Measurements from ENCODE around the gene GDF7.

Gene GDF7

DNA sequence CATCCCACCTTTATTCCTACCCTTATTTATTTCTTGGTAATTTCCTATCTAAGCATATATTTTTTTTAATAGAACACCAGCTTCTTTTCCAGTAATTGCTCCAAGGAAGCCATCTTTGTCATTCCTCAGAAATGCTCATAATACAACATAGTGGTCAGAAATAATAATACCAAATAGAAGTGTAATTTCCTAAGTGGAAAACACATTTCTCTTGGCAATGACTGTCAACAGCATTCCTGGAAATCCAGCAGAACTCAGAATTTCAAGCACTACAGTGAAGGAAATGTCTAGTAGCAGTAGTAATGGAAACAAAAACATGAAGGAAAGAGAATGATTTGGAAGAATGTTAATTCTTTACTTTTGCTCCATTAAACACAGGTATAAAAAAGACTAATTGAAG is 56.6 kb downstream of the GDF7 start:
- TF ChIP-seq CREB1 (IDR thresholded peaks at IDR 0.05; ENCODE audit: low read depth) = no peak
- TF ChIP-seq NFIC (IDR thresholded peaks at IDR 0.05) = no peak
- no peak for TF ChIP-seq FOXM1 (IDR thresholded peaks at IDR 0.05; ENCODE audit: borderline replicate concordance, low read depth)
- TF ChIP-seq, protein P1, sequence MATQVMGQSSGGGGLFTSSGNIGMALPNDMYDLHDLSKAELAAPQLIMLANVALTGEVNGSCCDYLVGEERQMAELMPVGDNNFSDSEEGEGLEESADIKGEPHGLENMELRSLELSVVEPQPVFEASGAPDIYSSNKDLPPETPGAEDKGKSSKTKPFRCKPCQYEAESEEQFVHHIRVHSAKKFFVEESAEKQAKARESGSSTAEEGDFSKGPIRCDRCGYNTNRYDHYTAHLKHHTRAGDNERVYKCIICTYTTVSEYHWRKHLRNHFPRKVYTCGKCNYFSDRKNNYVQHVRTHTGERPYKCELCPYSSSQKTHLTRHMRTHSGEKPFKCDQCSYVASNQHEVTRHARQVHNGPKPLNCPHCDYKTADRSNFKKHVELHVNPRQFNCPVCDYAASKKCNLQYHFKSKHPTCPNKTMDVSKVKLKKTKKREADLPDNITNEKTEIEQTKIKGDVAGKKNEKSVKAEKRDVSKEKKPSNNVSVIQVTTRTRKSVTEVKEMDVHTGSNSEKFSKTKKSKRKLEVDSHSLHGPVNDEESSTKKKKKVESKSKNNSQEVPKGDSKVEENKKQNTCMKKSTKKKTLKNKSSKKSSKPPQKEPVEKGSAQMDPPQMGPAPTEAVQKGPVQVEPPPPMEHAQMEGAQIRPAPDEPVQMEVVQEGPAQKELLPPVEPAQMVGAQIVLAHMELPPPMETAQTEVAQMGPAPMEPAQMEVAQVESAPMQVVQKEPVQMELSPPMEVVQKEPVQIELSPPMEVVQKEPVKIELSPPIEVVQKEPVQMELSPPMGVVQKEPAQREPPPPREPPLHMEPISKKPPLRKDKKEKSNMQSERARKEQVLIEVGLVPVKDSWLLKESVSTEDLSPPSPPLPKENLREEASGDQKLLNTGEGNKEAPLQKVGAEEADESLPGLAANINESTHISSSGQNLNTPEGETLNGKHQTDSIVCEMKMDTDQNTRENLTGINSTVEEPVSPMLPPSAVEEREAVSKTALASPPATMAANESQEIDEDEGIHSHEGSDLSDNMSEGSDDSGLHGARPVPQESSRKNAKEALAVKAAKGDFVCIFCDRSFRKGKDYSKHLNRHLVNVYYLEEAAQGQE (IDR thresholded peaks at IDR 0.05; ENCODE audit: low read depth) = no peak
- TF ChIP-seq YY1 (IDR thresholded peaks at IDR 0.05; ENCODE audit: low read depth) = no peak
- no peak for TF ChIP-seq RAD21 (IDR thresholded peaks at IDR 0.05; ENCODE audit: low read depth)
- TF ChIP-seq TAF1 (IDR thresholded peaks at IDR 0.05; ENCODE audit: low read depth) = no peak
- no peak for TF ChIP-seq EP300 (IDR thresholded peaks at IDR 0.05; ENCODE audit: borderline replicate concordance)
- no peak for TF ChIP-seq TCF12 (IDR thresholded peaks at IDR 0.05; ENCODE audit: low read depth)
- TF ChIP-seq, protein P2, sequence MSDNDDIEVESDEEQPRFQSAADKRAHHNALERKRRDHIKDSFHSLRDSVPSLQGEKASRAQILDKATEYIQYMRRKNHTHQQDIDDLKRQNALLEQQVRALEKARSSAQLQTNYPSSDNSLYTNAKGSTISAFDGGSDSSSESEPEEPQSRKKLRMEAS (IDR thresholded peaks at IDR 0.05) = no peak
- TF ChIP-seq ZBTB7A (IDR thresholded peaks at IDR 0.05; ENCODE audit: low read depth) = no peak
- TF ChIP-seq, protein P3, sequence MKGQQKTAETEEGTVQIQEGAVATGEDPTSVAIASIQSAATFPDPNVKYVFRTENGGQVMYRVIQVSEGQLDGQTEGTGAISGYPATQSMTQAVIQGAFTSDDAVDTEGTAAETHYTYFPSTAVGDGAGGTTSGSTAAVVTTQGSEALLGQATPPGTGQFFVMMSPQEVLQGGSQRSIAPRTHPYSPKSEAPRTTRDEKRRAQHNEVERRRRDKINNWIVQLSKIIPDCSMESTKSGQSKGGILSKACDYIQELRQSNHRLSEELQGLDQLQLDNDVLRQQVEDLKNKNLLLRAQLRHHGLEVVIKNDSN (IDR thresholded peaks at IDR 0.05) = no peak
- TF ChIP-seq CEBPB (IDR thresholded peaks at IDR 0.05) = no peak
- TF ChIP-seq EGR1 (IDR thresholded peaks at IDR 0.05) = no peak
- TF ChIP-seq TEAD4 (IDR thresholded peaks at IDR 0.05) = no peak

- TF ChIP-seq, protein P2 (IDR thresholded peaks at IDR 0.05) = no peak
- TF ChIP-seq CEBPB (IDR thresholded peaks at IDR 0.05) (no peak), TEAD4 (IDR thresholded peaks at IDR 0.05) (no peak)
Observed at GRCh38 chr2:20724500-20725053, 57.6 kb downstream of the GDF7 start.

DNA sequence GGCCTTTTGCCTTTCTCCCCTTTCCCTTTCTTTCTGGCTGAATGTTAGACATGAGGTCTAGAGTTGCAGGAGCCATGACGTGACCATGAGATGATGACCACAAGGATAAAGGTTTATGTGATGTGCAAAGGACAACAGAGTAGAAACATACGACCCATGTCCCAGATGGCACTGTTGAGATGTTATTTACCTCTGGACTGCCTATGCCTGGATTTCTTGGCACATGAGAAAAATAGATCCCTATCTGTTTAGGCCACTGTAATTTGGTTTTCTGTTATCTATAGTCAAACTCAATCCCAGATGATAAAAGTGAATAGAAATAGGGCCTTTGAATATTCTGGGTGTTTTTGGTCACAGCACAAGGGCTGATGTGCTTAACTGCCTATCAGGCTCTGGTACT is 58.8 kb downstream of the GDF7 start:
- TF ChIP-seq EGR1 (IDR thresholded peaks at IDR 0.05) (no peak), RAD21 (IDR thresholded peaks at IDR 0.05; ENCODE audit: low read depth) (no peak), EP300 (IDR thresholded peaks at IDR 0.05; ENCODE audit: borderline replicate concordance) (no peak), TCF12 (IDR thresholded peaks at IDR 0.05; ENCODE audit: low read depth) (no peak), YY1 (IDR thresholded peaks at IDR 0.05; ENCODE audit: low read depth) (no peak), TEAD4 (IDR thresholded peaks at IDR 0.05) (no peak), NFIC (IDR thresholded peaks at IDR 0.05) (no peak)
- TF ChIP-seq, protein P3 (IDR thresholded peaks at IDR 0.05) = no peak
- TF ChIP-seq, protein P2 (IDR thresholded peaks at IDR 0.05) = no peak

DNA sequence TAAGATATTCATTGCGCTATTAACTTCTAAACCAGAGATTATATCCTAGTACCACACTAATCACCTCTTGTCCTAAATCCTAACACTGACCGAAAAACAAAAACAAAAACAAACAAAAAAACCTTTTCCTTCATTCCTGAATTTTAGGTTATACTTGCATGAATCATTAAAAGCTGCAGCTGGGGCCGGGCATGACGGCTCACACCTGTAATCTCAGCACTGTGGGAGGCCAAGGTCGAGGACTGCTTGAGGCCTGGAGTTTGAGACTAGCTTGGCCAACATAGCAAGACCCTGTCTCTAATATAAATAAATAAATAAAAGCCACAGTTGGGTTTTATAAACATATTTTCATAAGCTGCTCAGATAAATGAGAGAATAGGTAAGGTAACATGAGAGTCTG is 60.0 kb downstream of the GDF7 start:
- TF ChIP-seq CEBPB (IDR thresholded peaks at IDR 0.05) (no peak), CREB1 (IDR thresholded peaks at IDR 0.05; ENCODE audit: low read depth) (no peak)
- TF ChIP-seq, protein P1 (IDR thresholded peaks at IDR 0.05; ENCODE audit: low read depth) = no peak

DNA sequence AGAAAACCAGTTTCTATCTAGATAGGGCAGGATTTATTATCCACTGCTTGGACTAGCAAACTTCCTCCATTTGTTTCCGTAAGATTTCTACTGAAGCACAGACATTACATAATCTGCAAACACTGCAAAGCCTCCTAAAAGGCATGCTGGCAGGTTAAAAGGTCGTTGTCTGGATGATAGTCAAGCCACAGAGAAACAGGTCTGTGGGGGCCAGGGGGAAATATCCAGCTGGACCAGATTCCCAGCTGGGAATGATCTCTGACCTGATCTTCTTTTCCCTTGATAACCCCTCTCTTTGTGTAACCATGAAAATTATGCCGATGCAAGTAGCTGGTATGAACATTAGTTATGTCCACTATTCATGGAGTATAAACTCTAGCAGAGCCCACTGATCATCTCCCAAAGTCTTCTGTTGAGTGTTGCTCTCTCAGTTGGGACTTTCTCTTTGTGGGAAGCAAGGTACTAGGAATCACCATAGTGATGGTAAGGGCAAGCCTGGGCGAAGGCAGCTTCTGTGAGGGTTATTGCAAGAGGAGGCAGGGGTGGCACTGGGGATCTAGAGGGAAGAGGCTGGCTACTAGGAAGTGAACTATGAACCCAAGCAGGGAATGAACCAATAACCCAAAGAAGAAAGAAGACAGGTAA is 61.3 kb downstream of the GDF7 start:
- TF ChIP-seq TEAD4 (IDR thresholded peaks at IDR 0.05) = no peak
- no peak for TF ChIP-seq NFIC (IDR thresholded peaks at IDR 0.05)
- TF ChIP-seq FOXM1 (IDR thresholded peaks at IDR 0.05; ENCODE audit: borderline replicate concordance, low read depth) = no peak
- TF ChIP-seq, protein P3 (IDR thresholded peaks at IDR 0.05) = no peak
- no peak for TF ChIP-seq RAD21 (IDR thresholded peaks at IDR 0.05; ENCODE audit: low read depth)
- TF ChIP-seq YY1 (IDR thresholded peaks at IDR 0.05; ENCODE audit: low read depth) = no peak

Data from Ishikawa (cell line).